ENCODE measurements around the gene GPR137B. TPM values are rescaled to one million over a fixed set of nuclear protein-coding genes. Genes with fewer than 3 reads are reported as not detected.

GPR137B gene
- total and polyA plus RNA-seq, 9 of the 15 experiments (the other 6 are each of a cell fraction or from before 2014, with no cell fraction given) = 0.04 to 1.0 (median 0.62) TPM

DNA sequence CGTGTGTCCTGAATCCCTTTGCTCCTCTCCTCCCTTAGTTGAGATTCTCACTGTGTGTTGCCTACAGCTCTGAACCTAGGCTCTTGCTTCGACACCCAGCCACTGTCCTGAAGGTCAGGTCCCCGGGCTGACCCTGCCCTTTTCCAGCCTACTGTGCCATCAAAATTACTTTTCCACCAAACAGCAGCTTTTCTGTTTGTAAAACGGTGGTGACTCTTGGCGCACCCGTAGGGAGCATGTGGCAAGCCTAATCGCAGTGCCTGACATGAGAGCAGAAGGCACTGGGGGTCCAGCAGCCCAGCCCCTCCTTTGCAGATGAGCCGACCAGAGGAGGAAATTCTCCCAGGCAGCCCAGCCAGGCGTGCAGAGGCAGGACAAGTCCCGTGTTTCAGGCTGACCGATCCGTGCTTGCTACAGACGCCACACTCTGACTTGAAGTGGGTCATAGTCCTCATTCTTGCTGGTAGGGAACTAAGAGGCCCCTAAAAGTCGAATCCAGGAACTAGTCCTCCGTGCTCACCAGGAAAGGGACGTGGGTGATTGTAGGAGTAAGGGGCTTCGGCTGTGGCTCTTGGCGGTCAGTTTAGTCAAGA lies 6.8 kb downstream of the GPR137B start:
- H3K27ac ChIP-seq (ENCODE audit: extremely low read depth, low read depth, low read length) = no peak overlapping the region
- no peaks in the 10 kb centered on the region for H3K79me2 ChIP-seq (ENCODE audit: control insufficient read depth, insufficient read depth, low read length)
- H4K20me1 ChIP-seq (replicated peaks; ENCODE audit: control insufficient read depth, insufficient read depth, low read length) = 0 out of 2 replicates have a peak, but pooled peaks cover 9% of the 10 kb centered on the region
- ChIA-PET POLR2A (interaction anchor here (0.6 to 1.0 kb wide), 3 partner anchors 9 to 94 kb away, joined by 3 read pairs; no protein-coding TSS in a partner anchor), CTCF (ENCODE audit: low intra/inter-chr PET ratio) (no interaction called here)
- no peaks in the 10 kb centered on the region for H3K36me3 ChIP-seq (ENCODE audit: control insufficient read depth, insufficient read depth, low read length)
- no TSS peak for BruUV-seq (replicated peaks)
- DNase-seq (ENCODE audit: extremely low read depth in 1 of 4, low spot score in 3 of 4) = no peak
- peak; percentile 37 for FAIRE-seq
- no peak overlapping the region for H3K4me2 ChIP-seq (ENCODE audit: insufficient read depth, low read length)
- H3K9ac ChIP-seq (ENCODE audit: insufficient read depth in 1 of 2, low read depth in 2 of 2, low read length in 2 of 2) = peak overlapping the region in 1 of 2 experiments; percentile 54; a peak in 2 of 4 replicates
- no peaks in the 10 kb centered on the region for H3K4me1 ChIP-seq (replicated peaks in 1 of 2; ENCODE audit: control insufficient read depth in 2 of 2, insufficient read depth in 2 of 2, low read length in 2 of 2)
- intact Hi-C loops (cut with micrococcal nuclease) (no loop called here), in situ Hi-C loops (cut with MboI) (no loop called here)
- no peak overlapping the region for H3K4me3 ChIP-seq
- no peak overlapping the region for H2AFZ ChIP-seq (ENCODE audit: low read depth, low read length)
- no peak; the same call in 2 of the 3 replicates for ATAC-seq
- peaks cover 49 to 81% of the 10 kb centered on the region in 2 experiments for H3K27me3 ChIP-seq (ENCODE audit: control insufficient read depth in 2 of 2, insufficient read depth in 2 of 2, low read length in 2 of 2)
- 11% methylated on average over 18 of the region's 18 CpGs for WGBS (ENCODE audit: insufficient coverage, low coverage, missing lambda C conversion rate)
- H3K9me1 ChIP-seq (ENCODE audit: control insufficient read depth, insufficient read depth, low read length) = no peaks in the 10 kb centered on the region
- no peaks in the 10 kb centered on the region for H3K9me3 ChIP-seq (replicated peaks; ENCODE audit: control insufficient read depth, insufficient read depth, low read depth, low read length)
- TF ChIP-seq FOXJ3 (CRISPR knock-in tag; IDR thresholded peaks at IDR 0.05) (no peak), ZNF695 (CRISPR knock-in tag; IDR thresholded peaks at IDR 0.05) (no peak), RBM39 (optimal IDR thresholded peaks at IDR 0.05; ENCODE audit: low read depth, low read length) (no peak), RBFOX2 (IDR thresholded peaks at IDR 0.05; ENCODE audit: low read depth, low read length) (no peak), ZNF140 (CRISPR knock-in tag; IDR thresholded peaks at IDR 0.05) (no peak), BCOR (IDR thresholded peaks at IDR 0.05) (no peak), TAF1 (IDR thresholded peaks at IDR 0.05; ENCODE audit: control insufficient read depth, extremely low read depth, insufficient read depth, low read length, severe bottlenecking) (no peak), MCM3 (IDR thresholded peaks at IDR 0.05) (no peak)
- TF ChIP-seq, protein P1, sequence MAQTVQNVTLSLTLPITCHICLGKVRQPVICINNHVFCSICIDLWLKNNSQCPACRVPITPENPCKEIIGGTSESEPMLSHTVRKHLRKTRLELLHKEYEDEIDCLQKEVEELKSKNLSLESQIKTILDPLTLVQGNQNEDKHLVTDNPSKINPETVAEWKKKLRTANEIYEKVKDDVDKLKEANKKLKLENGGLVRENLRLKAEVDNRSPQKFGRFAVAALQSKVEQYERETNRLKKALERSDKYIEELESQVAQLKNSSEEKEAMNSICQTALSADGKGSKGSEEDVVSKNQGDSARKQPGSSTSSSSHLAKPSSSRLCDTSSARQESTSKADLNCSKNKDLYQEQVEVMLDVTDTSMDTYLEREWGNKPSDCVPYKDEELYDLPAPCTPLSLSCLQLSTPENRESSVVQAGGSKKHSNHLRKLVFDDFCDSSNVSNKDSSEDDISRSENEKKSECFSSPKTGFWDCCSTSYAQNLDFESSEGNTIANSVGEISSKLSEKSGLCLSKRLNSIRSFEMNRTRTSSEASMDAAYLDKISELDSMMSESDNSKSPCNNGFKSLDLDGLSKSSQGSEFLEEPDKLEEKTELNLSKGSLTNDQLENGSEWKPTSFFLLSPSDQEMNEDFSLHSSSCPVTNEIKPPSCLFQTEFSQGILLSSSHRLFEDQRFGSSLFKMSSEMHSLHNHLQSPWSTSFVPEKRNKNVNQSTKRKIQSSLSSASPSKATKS (CRISPR knock-in tag; IDR thresholded peaks at IDR 0.05) = no peak
- TF ChIP-seq, protein P2, sequence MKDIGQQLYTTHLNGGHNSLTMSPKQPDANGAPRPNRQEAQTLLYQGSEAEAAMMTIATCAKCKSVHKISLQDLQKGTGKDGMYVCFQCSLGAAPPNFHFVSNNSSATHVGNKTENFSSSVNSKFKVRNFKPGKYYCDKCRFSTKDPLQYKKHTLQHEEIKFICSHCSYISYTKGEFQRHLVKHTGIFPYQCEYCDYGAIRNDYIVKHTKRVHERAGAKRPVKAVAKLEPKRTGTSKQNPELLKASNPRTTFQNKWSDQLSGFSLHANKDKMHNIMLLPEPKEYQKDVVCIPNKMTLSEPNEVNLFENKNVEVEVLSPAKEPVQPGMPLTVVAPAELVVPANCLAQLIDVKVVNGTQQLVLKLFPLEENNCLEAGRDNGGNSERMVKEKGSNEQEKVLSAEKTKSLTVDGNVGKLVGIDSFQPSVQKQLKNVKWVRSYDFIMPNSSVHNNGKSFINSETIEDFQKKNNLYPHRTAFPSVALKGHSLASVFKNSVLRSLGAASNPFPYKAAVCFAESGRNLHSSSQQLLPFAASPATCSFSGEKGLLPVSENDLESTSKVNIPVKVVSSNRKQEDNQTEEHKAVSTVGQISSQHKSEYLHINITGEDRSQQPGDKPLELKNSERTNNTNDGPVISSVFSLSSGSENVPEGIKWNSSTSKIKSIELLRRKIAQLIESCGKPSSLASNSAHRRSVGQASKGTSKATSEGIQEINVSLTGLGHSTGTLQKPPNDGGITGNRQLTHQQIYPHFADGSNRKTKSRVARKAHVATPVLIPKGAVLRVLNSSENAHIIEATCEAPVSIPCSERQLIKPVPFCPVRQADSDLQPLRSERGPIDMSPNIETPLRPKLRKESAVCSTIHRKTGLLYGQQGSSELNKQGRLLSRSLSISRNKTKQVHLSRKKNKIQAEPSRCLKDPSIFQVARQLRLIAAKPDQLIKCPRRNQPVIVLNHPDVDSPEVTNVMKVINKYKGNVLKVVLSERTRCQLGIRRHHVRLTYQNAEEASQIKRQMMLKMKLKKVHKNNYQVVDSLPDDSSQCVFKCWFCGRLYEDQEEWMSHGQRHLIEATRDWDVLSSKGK (CRISPR knock-in tag; IDR thresholded peaks at IDR 0.05) = no peak
- TF ChIP-seq, protein P3, sequence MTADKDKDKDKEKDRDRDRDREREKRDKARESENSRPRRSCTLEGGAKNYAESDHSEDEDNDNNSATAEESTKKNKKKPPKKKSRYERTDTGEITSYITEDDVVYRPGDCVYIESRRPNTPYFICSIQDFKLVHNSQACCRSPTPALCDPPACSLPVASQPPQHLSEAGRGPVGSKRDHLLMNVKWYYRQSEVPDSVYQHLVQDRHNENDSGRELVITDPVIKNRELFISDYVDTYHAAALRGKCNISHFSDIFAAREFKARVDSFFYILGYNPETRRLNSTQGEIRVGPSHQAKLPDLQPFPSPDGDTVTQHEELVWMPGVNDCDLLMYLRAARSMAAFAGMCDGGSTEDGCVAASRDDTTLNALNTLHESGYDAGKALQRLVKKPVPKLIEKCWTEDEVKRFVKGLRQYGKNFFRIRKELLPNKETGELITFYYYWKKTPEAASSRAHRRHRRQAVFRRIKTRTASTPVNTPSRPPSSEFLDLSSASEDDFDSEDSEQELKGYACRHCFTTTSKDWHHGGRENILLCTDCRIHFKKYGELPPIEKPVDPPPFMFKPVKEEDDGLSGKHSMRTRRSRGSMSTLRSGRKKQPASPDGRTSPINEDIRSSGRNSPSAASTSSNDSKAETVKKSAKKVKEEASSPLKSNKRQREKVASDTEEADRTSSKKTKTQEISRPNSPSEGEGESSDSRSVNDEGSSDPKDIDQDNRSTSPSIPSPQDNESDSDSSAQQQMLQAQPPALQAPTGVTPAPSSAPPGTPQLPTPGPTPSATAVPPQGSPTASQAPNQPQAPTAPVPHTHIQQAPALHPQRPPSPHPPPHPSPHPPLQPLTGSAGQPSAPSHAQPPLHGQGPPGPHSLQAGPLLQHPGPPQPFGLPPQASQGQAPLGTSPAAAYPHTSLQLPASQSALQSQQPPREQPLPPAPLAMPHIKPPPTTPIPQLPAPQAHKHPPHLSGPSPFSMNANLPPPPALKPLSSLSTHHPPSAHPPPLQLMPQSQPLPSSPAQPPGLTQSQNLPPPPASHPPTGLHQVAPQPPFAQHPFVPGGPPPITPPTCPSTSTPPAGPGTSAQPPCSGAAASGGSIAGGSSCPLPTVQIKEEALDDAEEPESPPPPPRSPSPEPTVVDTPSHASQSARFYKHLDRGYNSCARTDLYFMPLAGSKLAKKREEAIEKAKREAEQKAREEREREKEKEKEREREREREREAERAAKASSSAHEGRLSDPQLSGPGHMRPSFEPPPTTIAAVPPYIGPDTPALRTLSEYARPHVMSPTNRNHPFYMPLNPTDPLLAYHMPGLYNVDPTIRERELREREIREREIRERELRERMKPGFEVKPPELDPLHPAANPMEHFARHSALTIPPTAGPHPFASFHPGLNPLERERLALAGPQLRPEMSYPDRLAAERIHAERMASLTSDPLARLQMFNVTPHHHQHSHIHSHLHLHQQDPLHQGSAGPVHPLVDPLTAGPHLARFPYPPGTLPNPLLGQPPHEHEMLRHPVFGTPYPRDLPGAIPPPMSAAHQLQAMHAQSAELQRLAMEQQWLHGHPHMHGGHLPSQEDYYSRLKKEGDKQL (CRISPR knock-in tag; IDR thresholded peaks at IDR 0.05; ENCODE audit: borderline replicate concordance) = no peak

All from K562 (cell line).